Hepatocyte (in vitro differentiated cells): ENCODE results near the gene ZNF518B. TPM values are rescaled to one million over a fixed set of nuclear protein-coding genes. Genes with fewer than 3 reads are reported as not detected.
A peak's percentile ranks its signal among the peaks of the same experiment; 100 is the strongest.

Experiments
- DNase-seq: peaks from one replicate; pipeline ENCODE4 v3.0.0-alpha.2; 2016; ENCODE audit warnings: low spot score
- H2AFZ ChIP-seq: fragments of 200-600 bp; sonication (generic); 2 replicates; pipeline ENCODE4 v1.6.0; 2016; ENCODE audit warnings: antibody characterized with exemption, mild to moderate bottlenecking
- H3K27ac ChIP-seq: fragments of 200-600 bp; sonication (generic); 2 replicates; pipeline ENCODE4 v1.5.1; 2016; ENCODE audit warnings: mild to moderate bottlenecking
- H3K27me3 ChIP-seq: fragments of 200-600 bp; sonication (generic); 2 replicates; pipeline ENCODE4 v1.6.1; 2016
- H3K36me3 ChIP-seq: fragments of 200-600 bp; sonication (generic); replicated peaks from 2 replicates; pipeline ENCODE4 v1.5.1; 2016; ENCODE audit warnings: low read depth; ENCODE audit not compliant: insufficient read depth
- H3K4me1 ChIP-seq: fragments of 200-600 bp; sonication (generic); 2 replicates; pipeline ENCODE4 v1.5.1; 2016; ENCODE audit warnings: mild to moderate bottlenecking, moderate library complexity; ENCODE audit not compliant: insufficient read depth
- H3K4me2 ChIP-seq: fragments of 200-600 bp; sonication (generic); 2 replicates; pipeline ENCODE4 v1.6.0; 2016
- H3K4me3 ChIP-seq: fragments of 200-600 bp; sonication (generic); 2 replicates; pipeline ENCODE4 v1.5.1; 2016; ENCODE audit warnings: mild to moderate bottlenecking
- H3K79me2 ChIP-seq: fragments of 200-600 bp; sonication (generic); 2 replicates; pipeline ENCODE4 v1.6.0; 2017; ENCODE audit warnings: mild to moderate bottlenecking
- H3K9me2 ChIP-seq: fragments of 200-600 bp; sonication (generic); replicated peaks from 2 replicates; pipeline ENCODE4 v1.6.0; 2017; ENCODE audit warnings: mild to moderate bottlenecking; ENCODE audit not compliant: insufficient read depth
- H3K9me3 ChIP-seq: fragments of 200-600 bp; sonication (generic); 2 replicates; pipeline ENCODE4 v1.5.1; 2016; ENCODE audit warnings: low read depth, mild to moderate bottlenecking
- H4K20me1 ChIP-seq: fragments of 200-600 bp; sonication (generic); 2 replicates; pipeline ENCODE4 v1.6.0; 2016; ENCODE audit warnings: mild to moderate bottlenecking; ENCODE audit not compliant: insufficient read depth, poor library complexity, severe bottlenecking
- CTCF ChIP-seq: fragments of 200-600 bp; sonication (generic); IDR thresholded peaks from 2 replicates; pipeline ENCODE4 v1.5.1; 2016; ENCODE audit warnings: antibody characterized with exemption, mild to moderate bottlenecking; ENCODE audit not compliant: poor library complexity
- EZH2 ChIP-seq: fragments of 200-600 bp; sonication (generic); IDR thresholded peaks from 2 replicates; pipeline ENCODE4 v1.6.1; 2016; ENCODE audit warnings: antibody characterized with exemption, mild to moderate bottlenecking, borderline replicate concordance
- EZH2phosphoT487 ChIP-seq: fragments of 200-600 bp; sonication (generic); IDR thresholded peaks from one replicate; pipeline ENCODE4 v1.6.1; 2018; ENCODE audit warnings: antibody characterized with exemption, mild to moderate bottlenecking, low read depth, moderate library complexity; ENCODE audit not compliant: unreplicated experiment, severe bottlenecking
- WGBS: methylation state at CpG from one replicate; pipeline ENCODE4 v1.1.6; 2016; ENCODE audit warnings: low lambda C conversion rate; ENCODE audit errors: missing lambda C conversion rate; 5-methylcytosine and 5-hydroxymethylcytosine counted together
- polyA plus RNA-seq: library from polyadenylated mRNA; unstranded; fragments of >200 nt; fragmentation: Nextera tagmentation; extraction: Ambion mirVana; gene quantifications from 2 replicates; pipeline ENCODE4 v1.2.1, GENCODE V29; 2016
- total RNA-seq: library from RNA; depleted of rRNA; stranded (reverse); fragments of >200 nt; gene quantifications from 2 replicates; pipeline ENCODE4 v1.2.3, GENCODE V29; 2014

Gene ZNF518B
- 59.3 TPM in 2 replicates for total RNA-seq
- 4.1 and 13.1 TPM in 2 replicates for polyA plus RNA-seq

- no peaks in the 10 kb centered on the region for H3K36me3 ChIP-seq
- H3K4me2 ChIP-seq, result peak within 1 kb of the TSS; percentile 94
- 5% methylated on average over 54 of the region's 60 CpGs for WGBS
- peak within 1 kb of the TSS; percentile 87 for H3K27ac ChIP-seq
- H3K27me3 ChIP-seq, result peaks cover 9% of the 10 kb centered on the region
- peaks cover 22% of the 10 kb centered on the region for H3K4me1 ChIP-seq
- no peak for TF ChIP-seq EZH2
- TF ChIP-seq EZH2phosphoT487, result no peak
- no peak for TF ChIP-seq CTCF
- peaks cover 45% of the 10 kb centered on the region for H3K79me2 ChIP-seq
- H3K4me3 ChIP-seq, result peak within 1 kb of the TSS; percentile 69
- no peaks in the 10 kb centered on the region for H4K20me1 ChIP-seq
- DNase-seq, result peak; percentile 90
- peak within 1 kb of the TSS; percentile 99 for H2AFZ ChIP-seq
- no peaks in the 10 kb centered on the region for H3K9me3 ChIP-seq
- no peaks in the 10 kb centered on the region for H3K9me2 ChIP-seq
Measured at GRCh38 chr4:10457255-10457801, at the start of gene ZNF518B. TSS of gene ZNF518B (minus strand) at chr4:10457426. CDS start at chr4:10446328, 11,098 bp downstream.

GRCh38 chr4:10506077-10506476 lies 48.9 kb upstream of the ZNF518B start:
- WGBS, result 87% methylated on average over 4 of the region's 4 CpGs
- TF ChIP-seq CTCF (no peak), EZH2phosphoT487 (no peak), EZH2 (no peak)
- no peaks in the 10 kb centered on the region for H3K9me3 ChIP-seq
- no peaks in the 10 kb centered on the region for H3K27me3 ChIP-seq
- H3K4me2 ChIP-seq, result no peak overlapping the region
- no peak overlapping the region for H2AFZ ChIP-seq
- H3K79me2 ChIP-seq, result no peaks in the 10 kb centered on the region
- H3K4me1 ChIP-seq, result no peaks in the 10 kb centered on the region
- no peak overlapping the region for H3K27ac ChIP-seq
- H3K36me3 ChIP-seq, result no peaks in the 10 kb centered on the region
- H4K20me1 ChIP-seq, result no peaks in the 10 kb centered on the region
- no peaks in the 10 kb centered on the region for H3K9me2 ChIP-seq
- no peak for DNase-seq
- H3K4me3 ChIP-seq, result no peak overlapping the region

- H4K20me1 ChIP-seq, result no peaks in the 10 kb centered on the region
- H3K4me3 ChIP-seq, result no peak overlapping the region
- H3K9me3 ChIP-seq, result no peaks in the 10 kb centered on the region
- no peaks in the 10 kb centered on the region for H3K36me3 ChIP-seq
- no peak overlapping the region for H3K4me2 ChIP-seq
- no peak overlapping the region for H3K27ac ChIP-seq
- H3K27me3 ChIP-seq, result no peaks in the 10 kb centered on the region
- no peak for TF ChIP-seq CTCF
- TF ChIP-seq EZH2phosphoT487, result no peak
- no peak for TF ChIP-seq EZH2
- 89% methylated on average over 5 of the region's 5 CpGs for WGBS
- H3K4me1 ChIP-seq, result no peaks in the 10 kb centered on the region
- H3K9me2 ChIP-seq, result no peaks in the 10 kb centered on the region
- H2AFZ ChIP-seq, result no peak overlapping the region
- DNase-seq, result no peak
- H3K79me2 ChIP-seq, result no peaks in the 10 kb centered on the region
Measured at GRCh38 chr4:10504570-10505179, 47.4 kb upstream of the ZNF518B start.
